Stimulated activated CD8-positive, alpha-beta memory T cell treated with anti-CD3 and anti-CD28 coated beads, Interleukin-12 subunit alpha, Interleukin-12 subunit beta, amount 100 ng/mL, for 1 hour (primary cell): ENCODE data around the gene CPNE8.

ENCODE experiments used
- DNase-seq: peaks from one replicate; pipeline ENCODE4 v3.0.0-alpha.2; 2020; ENCODE audit warnings: low read depth

The CPNE8 gene

GRCh38 chr12:38633511-38633910, 271.9 kb downstream of the CPNE8 start:
- no peak for DNase-seq

GRCh38 chr12:38629064-38629463, 276.3 kb downstream of the CPNE8 start:
- no peak for DNase-seq

- DNase-seq = no peak
Measured at GRCh38 chr12:38628288-38628687, 277.1 kb downstream of the CPNE8 start.

GRCh38 chr12:38625306-38625705, 280.1 kb downstream of the CPNE8 start:
- DNase-seq = no peak

GRCh38 chr12:38614171-38614570, 291.2 kb downstream of the CPNE8 start:
- no peak for DNase-seq

GRCh38 chr12:38610808-38611350, 294.5 kb downstream of the CPNE8 start:
- no peak for DNase-seq

GRCh38 chr12:38607295-38607694, 298.1 kb downstream of the CPNE8 start:
- DNase-seq = no peak
